H1 (cell line): ENCODE results near the gene JAKMIP3. TPM values are rescaled to one million over a fixed set of nuclear protein-coding genes. Genes with fewer than 3 reads are reported as not detected.

Experiments
- CTCF ChIA-PET: fragments of 300-600 bp; sonication (Branson Sonifier 250); formaldehyde crosslinking; loops from one replicate; lab custom pipeline; 2021; ENCODE audit not compliant: partially characterized antibody; lab: Charles Lee
- POLR2A ChIA-PET: fragments of 300-600 bp; sonication (Branson Sonifier 250); formaldehyde crosslinking; loops from one replicate; lab custom pipeline; 2021; ENCODE audit warnings: inconsistent platforms; ENCODE audit not compliant: partially characterized antibody; lab: Charles Lee
- DNase-seq, 2 experiments: peaks; one replicate each; pipeline versions ENCODE4 v3.0.0 to v3.0.0-alpha.2; 2010 to 2022; ENCODE audit warnings: low spot score in 2 of 2, low read depth in 1 of 2, mixed read lengths in 1 of 2
- FAIRE-seq: peaks from 2 replicates; lab custom pipeline; 2011; peaks lifted over from hg19 to GRCh38; lab: Jason Lieb, UNC
- H2AFZ ChIP-seq: 2 replicates; pipeline ENCODE4 v1.8.1; 2012; ENCODE audit warnings: low read length, inconsistent platforms
- H2AK5ac ChIP-seq: 2 replicates; pipeline ENCODE4 v1.6.1; 2013; ENCODE audit warnings: low read depth, low read length
- H2BK120ac ChIP-seq: replicated peaks from 2 replicates; pipeline ENCODE3; 2013; ENCODE audit warnings: low read depth, low read length, inconsistent platforms
- H2BK12ac ChIP-seq: 2 replicates; pipeline ENCODE4 v1.6.1; 2013; ENCODE audit warnings: low read depth, low read length
- H2BK15ac ChIP-seq: 2 replicates; pipeline ENCODE4 v1.6.1; 2013; ENCODE audit warnings: low read length
- H2BK20ac ChIP-seq: 2 replicates; pipeline ENCODE4 v1.6.1; 2013; ENCODE audit warnings: low read length
- H2BK5ac ChIP-seq: 2 replicates; pipeline ENCODE4 v1.6.1; 2013; ENCODE audit warnings: low read depth, low read length
- H3K14ac ChIP-seq: 2 replicates; pipeline ENCODE4 v1.6.1; 2013; ENCODE audit warnings: inconsistent platforms; ENCODE audit not compliant: insufficient read length
- H3K18ac ChIP-seq: 2 replicates; pipeline ENCODE4 v1.6.1; 2013; ENCODE audit warnings: low read length; ENCODE audit errors: extremely low read depth
- H3K23ac ChIP-seq: 2 replicates; pipeline ENCODE4 v1.6.1; 2013; ENCODE audit warnings: inconsistent platforms; ENCODE audit not compliant: insufficient read length
- H3K23me2 ChIP-seq: 2 replicates; pipeline ENCODE4 v1.6.1; 2013; ENCODE audit warnings: low read depth, low read length
- H3K27ac ChIP-seq: 2 replicates; pipeline ENCODE4 v1.6.1; 2011; ENCODE audit warnings: low read depth, low read length, inconsistent platforms
- H3K27me3 ChIP-seq, 4 experiments: replicated peaks in 1 of 4; 1 replicate in 1 of 4; 2 replicates in 3 of 4; pipeline versions ENCODE4 v1.6.1 to v1.8.1; 2011 to 2013; ENCODE audit warnings: low read length in 3 of 4, mild to moderate bottlenecking in 3 of 4, inconsistent platforms in 2 of 4, mixed read lengths in 2 of 4, moderate library complexity in 1 of 4; ENCODE audit not compliant: control insufficient read depth in 3 of 4, insufficient read depth in 3 of 4; ENCODE audit errors: extremely low read depth in 1 of 4
- H3K36me3 ChIP-seq, 4 experiments: 2 replicates each; pipeline versions ENCODE4 v1.6.1 to v1.8.1; 2011 to 2013; ENCODE audit warnings: mild to moderate bottlenecking in 4 of 4, low read length in 3 of 4, moderate library complexity in 2 of 4, control low read depth in 1 of 4, inconsistent platforms in 1 of 4; ENCODE audit not compliant: insufficient read depth in 4 of 4, control insufficient read depth in 2 of 4
- H3K4ac ChIP-seq: replicated peaks from 2 replicates; pipeline ENCODE3; 2013; ENCODE audit warnings: low read length, low read depth, mixed read lengths, inconsistent platforms; ENCODE audit not compliant: insufficient read length
- H3K4me1 ChIP-seq, 4 experiments: replicated peaks in 1 of 4; 1 replicate in 1 of 4; 2 replicates in 3 of 4; pipeline versions ENCODE4 v1.6.1 to v1.8.1; 2011 to 2013; ENCODE audit warnings: low read length in 3 of 4, inconsistent platforms in 2 of 4, mixed read lengths in 1 of 4; ENCODE audit not compliant: insufficient read depth in 4 of 4, control insufficient read depth in 3 of 4
- H3K4me2 ChIP-seq, 2 experiments: 2 replicates each; pipeline versions ENCODE4 v1.6.1 to v1.8.1; 2011 to 2013; ENCODE audit warnings: low read depth in 2 of 2, low read length in 2 of 2, control low read depth in 1 of 2, inconsistent platforms in 1 of 2, mild to moderate bottlenecking in 1 of 2; ENCODE audit not compliant: insufficient read depth in 1 of 2
- H3K4me3 ChIP-seq, 4 experiments: fragments of 200-600, 300-600 bp in 1 of 4; sonication (generic), shearing (Covaris generic), sonication (Bioruptor Twin) in 1 of 4; 2 replicates each; pipeline versions ENCODE4 v1.5.1 to v1.8.1; 2011 to 2016; ENCODE audit warnings: low read length in 4 of 4, low read depth in 3 of 4, control low read depth in 2 of 4, inconsistent platforms in 2 of 4, mild to moderate bottlenecking in 2 of 4, mixed read lengths in 1 of 4, moderate library complexity in 1 of 4; ENCODE audit not compliant: insufficient read depth in 2 of 4; ENCODE audit errors: extremely low read depth in 1 of 4
- H3K56ac ChIP-seq: replicated peaks from 2 replicates; pipeline ENCODE3; 2013; ENCODE audit warnings: low read depth, mild to moderate bottlenecking, mixed read lengths, low read length, inconsistent platforms; ENCODE audit not compliant: insufficient read length
- H3K79me1 ChIP-seq: 2 replicates; pipeline ENCODE4 v1.6.1; 2013; ENCODE audit warnings: low read depth, low read length, control low read depth
- H3K79me2 ChIP-seq, 2 experiments: 2 replicates each; pipeline versions ENCODE4 v1.6.1 to v1.8.1; 2012 to 2013; ENCODE audit warnings: low read length in 2 of 2, mild to moderate bottlenecking in 2 of 2, inconsistent platforms in 1 of 2; ENCODE audit not compliant: insufficient read depth in 2 of 2, control insufficient read depth in 1 of 2
- H3K9ac ChIP-seq, 4 experiments: replicated peaks in 1 of 4; 1 replicate in 1 of 4; 2 replicates in 3 of 4; pipeline versions ENCODE4 v1.6.1 to v1.8.1; 2011 to 2013; ENCODE audit warnings: low read depth in 3 of 4, low read length in 3 of 4, control low read depth in 2 of 4, mild to moderate bottlenecking in 2 of 4, moderate library complexity in 2 of 4, inconsistent platforms in 1 of 4; ENCODE audit errors: extremely low read depth in 1 of 4
- H3K9me3 ChIP-seq, 2 experiments: 2 replicates each; pipeline versions ENCODE4 v1.6.1 to v1.8.1; 2012 to 2013; ENCODE audit warnings: mild to moderate bottlenecking in 2 of 2, moderate library complexity in 2 of 2, control low read depth in 1 of 2, inconsistent platforms in 1 of 2, low read depth in 1 of 2, low read length in 1 of 2, mixed read lengths in 1 of 2; ENCODE audit not compliant: insufficient read depth in 2 of 2
- H4K20me1 ChIP-seq, 2 experiments: replicated peaks in 1 of 2; 2 replicates each; pipeline versions ENCODE3 to v1.8.1; 2011 to 2013; ENCODE audit warnings: inconsistent platforms in 2 of 2, low read length in 2 of 2, mild to moderate bottlenecking in 1 of 2; ENCODE audit not compliant: insufficient read depth in 2 of 2, control insufficient read depth in 1 of 2
- H4K5ac ChIP-seq: 2 replicates; pipeline ENCODE4 v1.6.1; 2013; ENCODE audit warnings: low read length, low read depth, mixed read lengths, inconsistent platforms; ENCODE audit not compliant: insufficient read length
- H4K8ac ChIP-seq: 2 replicates; pipeline ENCODE4 v1.8.0; 2013; ENCODE audit warnings: mild to moderate bottlenecking, moderate library complexity, low read length, inconsistent platforms; ENCODE audit not compliant: insufficient read depth; ENCODE audit errors: extremely low read depth
- H4K91ac ChIP-seq: replicated peaks from 2 replicates; pipeline ENCODE3; 2013; ENCODE audit warnings: low read length, mixed read lengths, inconsistent platforms; ENCODE audit not compliant: insufficient read length
- ASH2L ChIP-seq: fragments of 200-600, 300-600 bp; sonication (generic); IDR thresholded peaks from one replicate; pipeline ENCODE4 v1.7.1; 2017; ENCODE audit warnings: low read length
- GABPA ChIP-seq: IDR thresholded peaks from 2 replicates; pipeline ENCODE4 v1.6.1; 2011; ENCODE audit warnings: mild to moderate bottlenecking, low read length, moderate library complexity, borderline replicate concordance; ENCODE audit not compliant: insufficient read depth
- MAX ChIP-seq: IDR thresholded peaks from 2 replicates; pipeline ENCODE4 v1.6.1; 2012; ENCODE audit warnings: inconsistent platforms
- RXRA ChIP-seq: IDR thresholded peaks from 2 replicates; pipeline ENCODE4 v1.6.1; 2011; ENCODE audit warnings: low read depth, mild to moderate bottlenecking, low read length, moderate library complexity; ENCODE audit not compliant: insufficient read depth
- SAP30 ChIP-seq: fragments of 300-600 bp; sonication (generic); IDR thresholded peaks from 2 replicates; pipeline ENCODE4 v1.7.1; 2012; ENCODE audit warnings: low read length, moderate library complexity, mild to moderate bottlenecking, inconsistent platforms; ENCODE audit not compliant: insufficient read depth, insufficient replicate concordance
- TBP ChIP-seq: IDR thresholded peaks from 2 replicates; pipeline ENCODE4 v1.6.1; 2011; ENCODE audit warnings: low read depth, low read length, improper control_type of control experiment
- WGBS, 2 experiments: shearing (Covaris generic) in 1 of 2; methylation state at CpG; one replicate each; pipeline versions ENCODE4 v1.1.6 to v1.1.7; 2013 to 2015; ENCODE audit warnings: low lambda C conversion rate in 2 of 2, mixed read lengths in 2 of 2, inconsistent platforms in 1 of 2, low coverage in 1 of 2, missing lambda C conversion rate in 1 of 2; ENCODE audit not compliant: insufficient replicate concordance in 2 of 2, insufficient coverage in 1 of 2, insufficient read length in 1 of 2; ENCODE audit errors: extremely low coverage in 1 of 2, missing lambda C conversion rate in 1 of 2; 5-methylcytosine and 5-hydroxymethylcytosine counted together
- long read RNA-seq, 2 experiments: library from RNA in 1 of 2; library from capped mRNA in 1 of 2; stranded (forward); transcript quantifications; one replicate each; pipeline ENCODE4 v2.0.0, GENCODE V29; 2021; ENCODE audit warnings: inconsistent platforms in 1 of 2
- polyA minus RNA-seq, 3 experiments: library from RNA; depleted of rRNA, polyadenylated mRNA; stranded (reverse); fragments of >200 nt; gene quantifications; 1 replicate in 2 of 3; 2 replicates in 1 of 3; pipeline ENCODE4 v1.2.3, GENCODE V29; 2011
- polyA plus RNA-seq, 7 experiments: library from polyadenylated mRNA; depleted of rRNA in 3 of 7; stranded (reverse) in 5 of 7; unstranded in 2 of 7; fragments of >200 nt in 5 of 7; fragments of 200-250 nt in 2 of 7; gene quantifications; 1 replicate in 5 of 7; 2 replicates in 1 of 7; 4 replicates in 1 of 7; pipeline versions ENCODE4 v1.2.1 to v1.2.3, GENCODE V29; 2011 to 2013; ENCODE audit warnings: missing spikeins in 2 of 7, mixed read lengths in 2 of 7
- total RNA-seq: library from RNA; stranded (reverse); fragmentation: NEBNext Ultra II Directional; extraction: Animal tissue kit (Norgen Biotek cat#: 25700); gene quantifications from 2 replicates; pipeline ENCODE4 v1.2.1, GENCODE V29; 2021
- TF ChIP-seq, protein P1 (sequence below): IDR thresholded peaks from 2 replicates; pipeline ENCODE4 v1.6.1; 2011; ENCODE audit warnings: low read depth, mild to moderate bottlenecking, low read length; ENCODE audit not compliant: insufficient read depth

The JAKMIP3 gene
- 0.84 and 0.91 TPM in 2 replicates for total RNA-seq
- polyA plus RNA-seq (2011; rRNA removed), result 0.82 and 0.83 TPM in 2 replicates
- polyA plus RNA-seq (2011; cell fraction: cytosol; rRNA removed), result 0.96 TPM
- 4.0 TPM for polyA plus RNA-seq (2011; cell fraction: nucleus; rRNA removed)
- polyA plus RNA-seq (2012, experiment 1 of 2), result 1.1 to 1.8 TPM (median 1.4 TPM) in 4 replicates
- 0.21 TPM for polyA plus RNA-seq (2012, experiment 2 of 2)
- 0.45 TPM for polyA plus RNA-seq (2013, experiment 1 of 2)
- polyA plus RNA-seq (2013, experiment 2 of 2), result 0.35 TPM
- 0.44 and 0.59 TPM in 2 replicates for polyA minus RNA-seq (2011; rRNA and poly(A)+ RNA removed)
- polyA minus RNA-seq (2011; cell fraction: cytosol; rRNA and poly(A)+ RNA removed), result 0.44 TPM
- 1.7 TPM for polyA minus RNA-seq (2011; cell fraction: nucleus; rRNA and poly(A)+ RNA removed)
- long read RNA-seq, experiment 1, partial matches to known transcripts, result 0 of 1 reads
- long read RNA-seq, experiment 1, other reads (novel, unspliced or antisense), result 1 of 1 reads
- long read RNA-seq, experiment 2, result 0 reads

- no peak within 1 kb of the TSS for H3K56ac ChIP-seq
- peak within 1 kb of the TSS in 1 of 4 experiments; percentile 34; a peak in 1 of 7 replicates for H3K9ac ChIP-seq
- H2BK20ac ChIP-seq, result peak within 1 kb of the TSS; percentile 32; the same call in 1 of the 2 replicates
- peaks cover 0 to 17% (median 11%) of the 10 kb centered on the region in 4 experiments; a peak in 6 of 7 replicates for H3K4me1 ChIP-seq
- CTCF ChIA-PET, result interaction anchor here (1.0 to 2.1 kb wide), 4 partner anchors 9 to 77 kb away, joined by 3 to 11 read pairs (median 4); no protein-coding TSS in a partner anchor
- H3K18ac ChIP-seq, result peak within 1 kb of the TSS; percentile 90
- H3K9me3 ChIP-seq, result peaks cover 0 to 4% of the 10 kb centered on the region in 2 experiments; a peak in 1 of 4 replicates
- H3K4ac ChIP-seq, result peak within 1 kb of the TSS; percentile 66
- DNase-seq (peak in 1 of 2 experiments; percentile 72), FAIRE-seq (no peak)
- H3K23me2 ChIP-seq, result no peaks in the 10 kb centered on the region; the same call in 1 of the 2 replicates
- peak within 1 kb of the TSS in 2 of 4 experiments; percentile 23 to 37; a peak in 4 of 8 replicates for H3K4me3 ChIP-seq
- no peaks in the 10 kb centered on the region for H4K20me1 ChIP-seq
- H3K79me1 ChIP-seq, result no peaks in the 10 kb centered on the region
- peak within 1 kb of the TSS; percentile 58 to 75 for H3K4me2 ChIP-seq
- H2AFZ ChIP-seq, result 0 out of 2 replicates have a peak within 1 kb of the TSS, but pooled peaks have one; percentile 0
- peak within 1 kb of the TSS; percentile 3 for H2BK120ac ChIP-seq
- H3K23ac ChIP-seq, result no peak within 1 kb of the TSS
- H3K36me3 ChIP-seq, result no peaks in the 10 kb centered on the region
- peak within 1 kb of the TSS; percentile 32 for H4K5ac ChIP-seq
- H2BK5ac ChIP-seq, result peak within 1 kb of the TSS; percentile 49; the same call in 1 of the 2 replicates
- no peak within 1 kb of the TSS; the same call in 1 of the 2 replicates for H2AK5ac ChIP-seq
- peak within 1 kb of the TSS; percentile 51 for H4K8ac ChIP-seq
- H2BK15ac ChIP-seq, result peak within 1 kb of the TSS; percentile 65; the same call in 1 of the 2 replicates
- POLR2A ChIA-PET, result interaction anchor here (0.6 to 1.2 kb wide), 2 partner anchors 68 to 1278 kb away, joined by 3 read pairs; no protein-coding TSS in a partner anchor
- peaks cover 0 to 2% (median 0%) of the 10 kb centered on the region in 4 experiments; a peak in 2 of 7 replicates for H3K27me3 ChIP-seq
- peak within 1 kb of the TSS; percentile 90 for H2BK12ac ChIP-seq
- WGBS, 2 experiments, result 24% methylated on average over 31 of the region's 35 CpGs; no CpG with 5 or more reads in 1 of the 2 experiments
- peak within 1 kb of the TSS; percentile 47 for H4K91ac ChIP-seq
- no peak within 1 kb of the TSS for H3K14ac ChIP-seq
- H3K27ac ChIP-seq, result no peak within 1 kb of the TSS
- H3K79me2 ChIP-seq, result no peaks in the 10 kb centered on the region
- TF ChIP-seq, protein P1, sequence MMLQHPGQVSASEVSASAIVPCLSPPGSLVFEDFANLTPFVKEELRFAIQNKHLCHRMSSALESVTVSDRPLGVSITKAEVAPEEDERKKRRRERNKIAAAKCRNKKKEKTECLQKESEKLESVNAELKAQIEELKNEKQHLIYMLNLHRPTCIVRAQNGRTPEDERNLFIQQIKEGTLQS, result no peak
- peak; percentile 58; the same call in 1 of the 2 replicates for TF ChIP-seq GABPA
- TF ChIP-seq RXRA, result no peak
- TF ChIP-seq ASH2L, result peak; percentile 62
- TF ChIP-seq SAP30, result no peak
- TF ChIP-seq TBP, result peak; percentile 46; the same call in 1 of the 2 replicates
- TF ChIP-seq MAX, result peak; percentile 24; the same call in 1 of the 2 replicates
These were observed at the start of gene JAKMIP3 for GRCh38 chr10:132065491-132066105. JAKMIP3 (plus strand) TSS chr10:132065946; CDS start chr10:132104809, 38,863 bp downstream.
